Inferior parietal cortex (tissue), 1 donor: ENCODE data around the gene NSUN4.
"Not testable (repeated sequence)": the region's sequence is repeated elsewhere in the genome, so short reads cannot be mapped to it uniquely, and the experiment has no call there.

Experiments used
- DNase-seq: peaks from one replicate; pipeline ENCODE4 v3.0.0-alpha.2; 2016; ENCODE audit errors: extremely low spot score

Gene NSUN4

DNA sequence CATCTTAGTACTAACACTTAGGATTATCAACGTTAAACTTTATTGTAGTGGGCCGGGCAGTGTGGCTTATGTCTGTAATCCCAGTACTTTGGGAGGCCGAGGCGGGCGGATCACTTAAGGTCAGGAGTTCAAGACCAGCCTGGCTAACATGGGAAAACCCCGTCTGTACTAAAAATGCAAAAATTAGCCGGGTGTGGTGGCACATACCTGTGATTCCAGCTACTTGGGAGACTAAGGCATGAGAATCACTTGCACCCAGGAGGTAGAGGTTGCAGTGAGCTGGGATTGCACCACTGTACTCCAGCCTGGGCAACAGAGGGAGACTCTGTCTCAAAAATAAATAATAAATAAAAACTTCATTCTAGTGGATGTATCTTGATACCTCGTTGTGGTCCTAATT is 25.2 kb downstream of the NSUN4 start:
- DNase-seq, result not testable (repeated sequence)

DNA sequence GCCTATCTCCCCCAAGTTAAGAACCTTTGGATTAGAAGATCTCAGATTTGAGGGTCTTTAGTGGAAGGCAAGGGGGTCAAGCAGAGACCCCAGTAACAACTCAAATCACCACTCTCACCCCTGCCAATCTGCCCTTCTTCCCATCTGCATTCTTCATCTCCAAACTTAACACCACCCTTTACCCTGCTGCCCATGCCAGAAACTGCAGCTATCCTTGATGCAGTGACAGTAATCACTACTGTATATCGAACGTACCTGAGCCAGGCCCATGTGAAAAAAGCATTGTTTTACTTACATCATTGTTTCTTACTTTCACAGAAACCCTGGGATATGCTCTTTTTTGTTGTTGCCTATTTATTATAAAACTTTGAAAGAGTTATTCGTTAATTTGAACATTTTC is 26.5 kb downstream of the NSUN4 start:
- no peak for DNase-seq

DNA sequence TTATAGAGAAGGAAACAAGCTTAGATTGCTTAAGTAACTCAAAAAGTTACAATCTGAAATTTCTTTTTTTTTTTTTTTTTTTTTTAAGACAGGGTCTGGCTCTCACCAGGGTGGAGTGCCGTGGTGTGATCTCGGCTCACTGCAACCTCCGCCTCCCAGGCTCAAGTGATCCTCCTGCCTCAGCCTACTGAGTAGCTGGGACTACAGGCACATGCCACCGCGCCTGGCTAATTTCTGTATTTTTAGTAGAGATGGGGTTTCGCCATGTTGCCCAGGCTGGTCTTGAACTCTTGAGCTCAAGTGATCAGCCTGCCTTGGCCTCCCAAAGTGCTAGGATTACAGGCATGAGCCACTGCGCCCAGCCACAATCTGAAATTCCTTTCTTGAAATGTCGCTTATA is 27.1 kb downstream of the NSUN4 start:
- DNase-seq, result not testable (repeated sequence)

DNA sequence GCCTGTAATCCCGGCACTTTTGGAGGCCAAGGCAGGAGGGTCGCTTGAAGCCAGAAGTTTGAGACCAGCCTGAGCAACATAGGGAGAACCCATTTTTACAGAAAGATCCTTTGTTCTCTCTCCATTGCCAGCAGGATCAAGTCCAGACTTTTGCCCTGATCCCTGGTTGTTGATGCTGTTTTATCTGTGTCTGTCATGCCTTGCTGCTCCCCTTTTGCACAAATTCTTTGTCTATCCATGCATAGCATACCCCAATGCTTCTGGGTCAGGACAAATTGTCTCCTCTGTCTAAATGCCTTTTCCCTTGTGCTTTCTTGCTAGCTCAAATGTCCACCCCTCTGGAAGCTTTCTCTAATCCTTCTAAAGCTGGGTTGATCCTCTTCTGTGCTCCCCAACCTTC is 28.2 kb downstream of the NSUN4 start:
- DNase-seq, result no peak

DNA sequence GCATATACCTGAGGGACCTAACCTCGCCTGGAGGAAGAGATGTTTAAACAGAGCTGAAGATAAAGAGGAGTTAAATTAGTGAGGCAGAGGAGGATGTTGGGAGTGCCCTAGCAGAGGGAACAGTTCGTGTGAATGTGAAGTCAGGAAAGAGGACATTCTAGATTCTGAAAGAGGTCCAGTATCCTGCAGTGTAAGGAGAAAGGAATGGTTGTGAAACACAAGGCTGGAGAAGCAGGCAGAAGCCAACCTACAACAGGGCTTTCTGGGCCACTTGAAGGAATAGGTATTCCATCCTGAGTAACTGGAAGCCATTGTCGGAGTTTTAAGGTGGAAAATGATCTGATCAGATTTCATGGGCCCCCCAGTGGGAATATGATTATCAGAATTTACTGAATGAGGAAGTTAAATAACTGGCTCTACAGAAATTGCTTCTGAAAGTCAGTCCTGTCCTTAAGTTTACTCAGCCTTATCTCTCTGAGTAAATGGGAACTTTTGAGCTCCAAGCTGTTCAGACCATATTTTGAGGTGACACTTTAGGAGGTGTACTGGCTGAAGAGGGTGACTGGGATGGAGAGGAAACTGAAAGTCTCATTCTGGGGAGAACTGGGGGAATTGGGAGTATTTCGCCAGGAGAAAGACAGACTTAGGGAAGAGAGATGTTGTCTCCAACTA is 29.1 kb downstream of the NSUN4 start:
- DNase-seq, result no peak

DNA sequence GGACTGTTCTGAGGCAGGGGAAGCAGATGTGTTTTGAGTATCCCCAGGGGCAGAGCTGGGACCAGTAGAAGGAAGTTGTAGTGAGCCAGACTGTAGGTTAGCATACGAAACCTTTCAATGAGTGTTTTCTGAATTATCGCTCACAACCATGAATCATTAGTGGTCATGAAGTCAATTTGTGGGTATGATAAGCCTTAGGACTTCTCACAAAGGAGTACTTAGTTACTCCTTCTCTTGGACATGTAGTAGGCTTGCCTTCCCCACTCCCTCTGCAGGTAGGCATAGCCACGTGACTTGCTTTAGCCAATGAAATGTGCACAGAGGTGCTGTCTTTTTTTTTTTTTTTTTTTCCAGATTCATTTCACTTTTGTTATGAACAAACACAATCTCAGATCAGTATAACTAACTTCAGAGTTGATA is 29.6 kb downstream of the NSUN4 start:
- no peak for DNase-seq

DNA sequence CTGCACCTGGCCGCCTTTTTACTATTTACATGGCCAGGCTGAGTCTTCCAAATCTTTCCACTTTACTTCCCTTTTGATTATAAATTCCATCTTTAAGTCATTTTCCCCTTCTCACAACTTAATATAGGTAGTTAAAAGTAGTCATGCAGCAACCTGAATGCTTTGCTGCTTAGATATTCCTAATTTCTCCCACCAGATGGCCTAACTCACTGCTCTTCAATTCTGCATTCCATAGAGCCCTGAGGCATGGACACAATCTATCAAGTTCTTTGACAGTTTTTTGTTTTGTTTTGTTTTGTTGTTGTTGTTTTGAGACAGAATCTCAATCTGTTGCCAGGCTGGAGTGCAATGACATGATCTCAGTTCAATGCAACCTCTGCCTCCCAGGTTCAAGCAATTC is 31.8 kb downstream of the NSUN4 start:
- DNase-seq, result no peak

DNA sequence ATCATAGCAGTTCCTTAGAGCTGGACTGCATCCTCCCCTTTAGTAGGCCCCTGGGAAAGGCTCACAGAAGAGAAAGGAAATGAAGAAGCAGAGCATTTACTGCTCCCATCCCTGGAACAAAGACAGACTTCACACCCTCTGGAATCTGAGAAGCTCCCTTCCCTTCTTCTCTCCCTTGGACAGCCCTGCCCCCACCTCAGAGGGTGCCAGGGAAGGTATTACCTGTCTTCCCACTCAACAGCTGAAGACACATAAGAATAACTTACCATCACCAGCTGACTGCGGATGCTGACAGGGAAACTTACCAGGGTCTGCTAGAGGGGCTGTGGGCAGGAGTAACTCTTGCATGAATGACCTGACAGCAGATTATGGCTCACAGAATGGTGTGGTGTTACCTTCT is 39.4 kb downstream of the NSUN4 start:
- no peak for DNase-seq

DNA sequence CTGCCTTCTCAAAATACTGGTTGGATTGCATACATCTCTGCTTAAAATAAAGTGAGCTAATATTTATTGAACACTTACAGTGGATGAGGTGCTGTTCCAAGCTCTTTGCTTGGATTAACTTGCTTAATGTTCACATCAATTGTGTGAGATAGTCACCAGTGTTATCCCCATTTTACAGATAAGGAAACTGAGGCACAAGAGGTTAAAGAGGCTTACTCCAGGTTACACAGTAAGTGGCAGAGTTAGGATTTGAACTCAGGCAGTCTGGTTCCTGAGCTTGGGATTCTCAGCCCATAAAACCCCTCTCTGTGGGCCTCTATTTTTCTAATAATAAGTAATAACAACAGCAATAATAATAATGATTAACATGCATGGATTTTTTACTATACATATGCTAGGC is 39.9 kb downstream of the NSUN4 start:
- DNase-seq, result no peak

DNA sequence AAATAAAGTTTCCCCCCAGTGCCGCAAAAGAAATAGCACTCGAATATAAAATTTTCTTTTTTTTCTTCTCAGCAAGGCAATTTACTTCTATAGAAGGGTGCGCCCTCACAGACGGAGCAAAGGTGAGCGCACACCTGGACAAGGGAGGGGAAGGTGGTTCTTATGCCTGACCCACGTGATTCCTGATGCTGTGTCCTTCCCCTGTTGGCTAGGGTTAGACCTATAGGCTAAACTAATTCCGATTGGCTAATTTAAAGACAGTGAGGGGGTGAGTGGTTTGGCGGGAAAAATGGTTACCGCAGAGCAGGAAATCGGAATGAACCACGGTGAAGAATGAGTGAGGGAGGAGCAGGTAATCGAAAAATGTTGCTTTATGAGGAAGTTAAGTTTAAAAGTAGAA is 52.9 kb downstream of the NSUN4 start:
- DNase-seq, result peak; percentile 38

DNA sequence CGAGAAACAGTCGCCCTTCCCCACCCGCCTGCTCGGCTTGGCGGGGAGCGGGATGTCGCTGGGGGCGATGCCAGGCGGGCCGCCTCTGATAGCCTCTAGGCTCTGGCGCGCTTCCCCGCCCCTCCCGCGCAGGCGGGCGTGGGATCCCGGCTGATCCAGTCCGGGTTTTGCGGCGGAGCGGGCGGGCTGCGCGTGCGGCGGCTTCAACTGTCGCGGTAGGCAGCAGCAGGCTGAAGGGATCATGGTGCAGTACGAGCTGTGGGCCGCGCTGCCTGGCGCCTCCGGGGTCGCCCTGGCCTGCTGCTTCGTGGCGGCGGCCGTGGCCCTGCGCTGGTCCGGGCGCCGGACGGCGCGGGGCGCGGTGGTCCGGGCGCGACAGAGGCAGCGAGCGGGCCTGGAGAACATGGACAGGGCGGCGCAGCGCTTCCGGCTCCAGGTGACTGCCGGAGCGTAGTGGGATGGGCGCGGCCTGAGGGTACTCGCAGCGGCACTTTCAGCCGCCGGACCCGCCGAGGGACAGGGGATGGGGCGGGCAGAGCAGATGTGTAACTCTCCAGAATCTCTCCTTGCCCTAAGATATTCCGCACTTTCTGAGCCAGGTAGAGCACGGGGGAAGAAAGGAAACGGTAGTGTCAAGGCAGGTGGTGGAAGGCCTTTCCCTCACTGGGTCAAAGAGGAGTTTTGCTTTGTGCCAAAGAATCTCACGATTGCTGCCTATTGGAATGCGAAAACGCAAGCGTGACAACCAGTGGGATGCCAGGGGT is 53.7 kb downstream of the NSUN4 start, which contains the start of gene FAAH:
TSS of gene FAAH (plus strand) at position 210 of the 764 bp plus-strand sequence. CDS start at position 242, 32 bp downstream.
- peak; percentile 71 for DNase-seq

DNA sequence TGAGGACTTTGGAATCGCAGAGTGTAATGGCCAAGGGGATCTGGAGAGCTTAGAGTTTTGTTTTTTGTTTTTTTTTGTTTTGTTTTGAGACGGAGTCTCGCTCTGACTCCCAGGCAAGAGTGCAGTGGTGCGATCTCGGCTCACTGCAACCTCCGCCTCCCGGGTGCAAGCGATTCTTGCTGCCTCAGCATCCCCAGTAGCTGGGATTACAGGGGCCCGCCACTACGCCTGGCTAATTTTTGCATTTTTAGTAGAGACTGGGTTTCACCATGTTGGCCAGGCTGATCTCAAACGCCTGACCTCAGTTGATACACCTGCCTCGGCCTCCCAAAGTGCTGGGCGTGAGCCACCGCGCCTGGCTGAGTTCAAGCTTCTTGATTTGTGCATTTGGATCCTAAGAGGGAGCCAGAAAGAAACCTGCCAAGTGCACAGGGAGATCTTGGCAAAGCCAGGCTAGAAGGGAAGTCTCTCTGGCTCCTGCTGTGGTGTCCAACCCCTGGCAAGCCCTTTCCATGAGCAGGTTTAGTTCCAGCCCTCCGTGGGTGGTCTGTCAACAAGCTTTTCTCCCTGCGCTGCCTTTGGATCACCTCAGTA is 54.4 kb downstream of the NSUN4 start:
- DNase-seq, result peak; percentile 16

DNA sequence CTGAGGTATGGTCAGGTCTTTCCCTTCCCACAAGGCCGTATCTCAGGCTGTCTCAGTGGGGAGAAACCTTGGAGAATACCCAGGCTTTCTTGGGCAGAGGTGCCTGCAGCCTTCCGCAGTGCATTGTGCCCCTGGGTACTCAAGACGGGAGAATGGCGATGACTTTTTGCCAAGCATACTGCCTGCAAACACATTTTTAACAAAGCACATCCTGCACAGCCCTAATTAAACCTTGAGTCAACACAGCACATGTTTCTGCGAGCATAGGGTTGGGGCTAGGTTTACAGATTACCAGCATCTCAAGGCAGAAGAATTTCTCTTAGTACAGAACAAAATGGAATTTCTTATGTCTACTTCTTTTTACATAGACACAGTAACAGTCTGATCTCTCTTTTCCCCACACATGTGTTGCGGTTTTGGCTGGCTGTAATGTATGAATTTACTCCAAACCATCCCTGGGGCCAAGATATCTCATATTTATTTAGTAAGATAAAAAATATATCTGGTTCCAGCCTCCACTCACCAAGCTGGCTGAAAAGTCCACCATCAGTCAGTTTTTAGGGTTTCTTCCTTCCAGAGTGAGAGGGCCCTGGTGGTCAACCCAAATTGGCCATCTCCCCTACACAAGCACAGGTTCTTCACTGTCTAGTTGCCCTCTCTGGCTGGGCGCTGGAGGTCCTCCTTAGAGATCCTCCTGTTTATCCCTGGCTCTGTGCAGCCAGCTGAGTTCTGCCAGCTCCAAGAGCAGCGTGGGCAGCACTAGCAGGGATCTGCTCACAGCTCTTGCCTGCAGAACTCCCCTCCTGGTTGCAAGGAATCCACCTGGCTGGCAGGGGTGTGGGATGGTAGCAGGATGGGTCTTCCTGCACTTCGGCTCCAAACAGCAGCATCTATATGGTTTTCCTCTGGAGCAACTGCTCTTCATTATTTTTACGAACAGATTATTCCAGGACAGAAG is 56.1 kb downstream of the NSUN4 start:
- peak; percentile 32 for DNase-seq

DNA sequence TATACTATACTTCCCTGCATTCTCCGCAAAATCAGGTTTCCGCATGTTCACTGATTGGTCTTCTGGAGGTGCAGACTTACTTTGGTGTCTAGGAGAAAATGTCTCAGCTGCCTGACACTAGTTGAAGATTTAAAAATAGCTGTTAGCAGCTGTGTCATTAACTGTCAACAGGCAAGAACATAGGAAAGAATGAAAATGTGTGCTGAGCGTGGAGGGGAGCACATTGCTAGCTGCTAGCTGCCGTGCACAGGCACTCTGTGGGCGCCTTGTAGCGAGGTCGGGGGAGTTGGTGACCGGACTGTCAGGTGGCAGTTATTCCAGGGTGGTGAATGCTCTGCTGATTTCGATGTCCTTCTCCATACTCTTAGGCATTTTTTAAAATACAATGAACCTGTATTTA is 58.7 kb downstream of the NSUN4 start:
- peak; percentile 23 for DNase-seq

DNA sequence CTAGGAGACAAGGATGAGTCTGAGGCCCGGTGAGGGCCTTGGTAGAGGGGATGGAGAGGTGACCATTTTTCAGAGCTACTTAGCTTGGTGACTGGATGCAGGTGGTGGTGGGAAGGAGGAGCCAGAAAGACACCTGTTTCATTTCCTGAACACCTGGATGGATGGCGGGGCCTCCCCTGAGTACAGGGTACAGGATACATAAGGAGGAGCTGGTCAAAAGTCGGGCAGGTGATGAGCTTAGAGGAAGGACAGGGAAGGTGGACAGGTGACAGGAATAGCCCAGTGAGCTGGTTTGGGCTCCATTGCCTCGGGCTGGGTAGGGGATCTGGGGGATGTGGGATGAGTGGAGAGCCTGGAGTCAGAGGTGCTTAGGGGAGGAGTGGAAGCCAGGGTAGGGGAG is 59.8 kb downstream of the NSUN4 start:
- DNase-seq, result no peak

DNA sequence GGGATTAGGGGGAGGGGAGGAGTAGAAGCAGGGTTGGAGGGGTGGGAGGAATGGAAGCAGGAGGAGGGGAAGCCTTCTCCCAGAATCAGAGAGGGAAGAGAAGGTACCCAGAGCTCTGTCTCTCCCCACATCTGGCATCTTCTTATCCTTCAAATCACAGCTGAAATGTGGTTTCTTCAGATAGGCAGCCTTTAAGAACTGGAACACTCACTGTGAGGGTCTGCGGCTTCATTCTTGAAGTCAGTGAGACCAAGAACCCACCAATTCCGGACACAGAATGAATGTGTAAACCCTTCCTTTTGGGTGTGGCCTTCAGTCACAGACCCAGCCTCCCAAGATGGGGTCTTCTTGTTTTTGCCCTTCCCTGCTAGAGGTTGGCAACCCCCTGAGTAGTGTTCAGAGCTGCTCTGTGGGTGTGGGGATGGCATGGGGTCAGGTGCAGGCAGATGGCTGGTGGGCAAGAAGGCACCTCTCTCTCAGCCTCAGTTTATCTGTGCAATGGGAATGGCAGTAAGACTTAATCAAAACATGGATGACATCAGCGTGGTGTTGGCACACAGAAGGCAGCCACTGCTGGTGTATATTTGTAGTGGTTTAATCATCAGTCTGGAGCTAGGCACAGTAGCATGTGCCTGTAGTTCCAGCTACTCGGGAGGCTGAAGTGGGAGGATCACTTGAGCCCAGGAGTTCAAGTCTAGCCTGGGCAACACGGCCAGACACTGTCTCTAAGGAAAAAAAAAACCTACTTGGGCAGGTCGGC is 60.7 kb downstream of the NSUN4 start:
- peak; percentile 11 for DNase-seq

DNA sequence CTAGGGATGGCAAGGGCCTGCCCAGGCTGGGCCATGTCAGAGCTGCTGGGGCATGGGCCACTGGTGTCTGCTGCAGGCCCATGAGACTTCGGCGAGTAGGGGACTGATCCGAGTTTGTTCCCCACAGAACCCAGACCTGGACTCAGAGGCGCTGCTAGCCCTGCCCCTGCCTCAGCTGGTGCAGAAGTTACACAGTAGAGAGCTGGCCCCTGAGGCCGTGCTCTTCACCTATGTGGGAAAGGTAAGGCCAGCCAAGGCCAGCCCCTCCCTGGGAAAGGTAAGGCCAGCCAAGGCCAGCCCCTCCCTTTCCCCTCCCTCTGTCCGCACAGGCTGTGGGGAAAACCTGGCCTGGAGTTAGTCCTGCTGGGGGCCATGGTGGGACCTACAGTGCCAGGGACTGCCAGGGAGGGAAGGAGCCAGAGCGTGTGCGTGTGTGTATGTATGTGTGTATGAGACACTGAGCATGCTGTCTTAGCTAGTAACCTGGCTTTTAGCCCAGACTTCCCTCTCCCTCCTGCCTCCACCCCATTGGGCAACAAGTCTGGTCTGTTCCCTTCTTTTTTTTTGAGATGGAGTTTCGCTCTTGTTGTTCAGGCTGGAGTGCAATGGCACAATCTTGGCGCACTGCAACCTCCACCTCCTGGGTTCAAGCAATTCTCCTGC is 61.5 kb downstream of the NSUN4 start:
- DNase-seq, result peak; percentile 86

DNA sequence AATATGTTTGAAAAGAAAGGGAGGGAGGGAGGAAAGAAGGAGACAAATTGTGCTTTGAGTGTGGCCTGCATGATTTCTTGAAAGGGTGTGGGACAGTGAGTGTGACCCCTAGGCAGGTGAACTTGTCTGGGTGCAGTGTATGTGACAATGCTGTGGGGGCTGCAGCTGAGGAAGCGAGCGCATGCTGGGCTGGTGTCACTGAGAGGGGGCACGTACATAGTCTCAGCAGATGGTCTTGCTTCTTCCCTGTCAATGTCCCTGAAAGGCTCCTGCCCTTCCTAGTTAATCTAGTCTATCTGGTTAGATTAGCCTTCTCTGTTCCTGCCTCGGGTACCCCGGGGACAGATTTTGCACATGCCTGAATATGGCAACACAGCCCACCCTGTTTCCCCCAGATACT is 63.3 kb downstream of the NSUN4 start:
- no peak for DNase-seq

DNA sequence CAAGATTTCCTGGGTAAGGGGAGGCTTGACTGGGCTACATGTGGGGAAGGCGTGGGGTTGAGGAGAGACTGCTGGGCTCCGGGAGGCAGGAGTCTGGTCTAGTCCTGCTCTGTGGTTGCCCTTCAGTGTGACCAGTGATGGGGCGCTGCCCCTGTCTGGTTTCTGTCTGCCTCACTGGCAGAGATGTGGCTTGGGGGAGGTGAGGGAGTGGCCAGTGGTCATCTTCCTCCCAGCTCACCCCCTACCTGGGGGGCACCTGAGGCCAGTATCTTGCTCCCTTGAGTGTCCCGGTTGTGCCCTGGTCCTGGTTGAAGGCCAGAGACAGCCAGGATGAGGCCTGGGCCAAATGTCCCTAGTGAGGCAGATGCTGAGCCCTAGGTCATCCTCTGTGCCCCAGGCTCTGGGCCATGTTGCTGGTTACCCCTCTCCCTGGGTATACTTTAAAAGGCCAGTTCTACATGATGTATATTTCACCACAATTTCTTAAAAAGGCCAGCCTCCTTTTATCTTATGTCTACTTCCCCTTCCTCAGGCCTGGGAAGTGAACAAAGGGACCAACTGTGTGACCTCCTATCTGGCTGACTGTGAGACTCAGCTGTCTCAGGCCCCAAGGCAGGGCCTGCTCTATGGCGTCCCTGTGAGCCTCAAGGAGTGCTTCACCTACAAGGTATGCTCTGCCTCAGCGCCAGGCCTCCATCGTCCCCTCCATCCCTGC is 64.0 kb downstream of the NSUN4 start:
- DNase-seq, result no peak

DNA sequence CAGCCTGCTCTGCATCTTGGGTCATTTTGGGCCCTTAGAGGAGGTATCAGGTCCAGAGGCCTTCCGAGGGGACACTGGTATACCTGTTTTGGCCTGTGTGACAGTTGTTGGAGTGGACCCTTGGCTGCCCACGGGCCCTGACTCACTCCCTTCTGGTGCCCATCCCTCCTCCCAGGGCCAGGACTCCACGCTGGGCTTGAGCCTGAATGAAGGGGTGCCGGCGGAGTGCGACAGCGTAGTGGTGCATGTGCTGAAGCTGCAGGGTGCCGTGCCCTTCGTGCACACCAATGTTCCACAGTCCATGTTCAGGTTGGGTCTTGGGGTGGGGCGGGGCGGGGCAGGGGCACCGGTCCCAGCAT is 64.6 kb downstream of the NSUN4 start:
- no peak for DNase-seq
